Epithelial cell of prostate (primary cell): ENCODE data around the gene MKRN2.

Experiments
- DNase-seq: peaks from one replicate; pipeline ENCODE4 v3.0.0-alpha.2; 2011; ENCODE audit warnings: low read depth, low spot score
- H3K27ac ChIP-seq: fragments of 450-650 bp; 2 replicates; pipeline ENCODE4 v1.5.1; 2017; ENCODE audit warnings: mild to moderate bottlenecking

The MKRN2 gene

DNA sequence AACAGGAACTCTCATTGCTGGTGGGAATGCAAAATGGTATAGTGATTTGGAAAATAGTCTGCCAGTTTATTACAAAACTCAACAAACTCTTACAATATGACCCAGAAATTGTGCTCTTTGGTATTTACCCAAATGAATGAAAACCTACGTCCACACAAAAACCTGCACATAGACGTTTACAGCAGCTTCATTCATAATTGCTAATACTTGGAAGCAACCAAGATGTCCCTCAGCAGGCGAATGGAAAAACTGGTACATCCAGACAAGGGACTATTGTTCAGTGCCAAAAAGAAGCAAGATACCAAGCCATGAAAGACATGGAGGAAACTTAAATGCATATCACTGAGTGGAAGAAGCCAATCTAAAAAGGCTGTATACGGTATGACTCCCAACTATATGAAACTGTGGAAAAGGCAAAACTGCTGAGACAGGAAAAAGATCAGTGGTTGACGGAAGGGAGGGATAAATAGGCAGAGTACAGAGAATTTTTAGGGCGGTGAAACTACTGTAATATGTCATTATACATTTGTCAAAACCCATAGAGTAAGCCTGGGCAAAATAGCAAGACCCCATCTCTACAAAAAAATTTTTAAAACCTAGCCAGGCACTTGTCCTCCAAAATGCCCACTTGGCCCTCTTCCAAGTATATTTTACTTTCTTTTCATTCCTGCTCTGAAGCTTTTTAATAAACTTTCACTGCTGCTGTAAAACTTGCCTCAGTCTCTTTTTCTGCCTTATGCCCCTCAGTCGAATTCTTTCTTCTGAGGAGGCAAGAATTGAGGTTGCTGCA is 6.7 kb upstream of the MKRN2 start:
- DNase-seq: no peak
- no peak overlapping the region for H3K27ac ChIP-seq

DNA sequence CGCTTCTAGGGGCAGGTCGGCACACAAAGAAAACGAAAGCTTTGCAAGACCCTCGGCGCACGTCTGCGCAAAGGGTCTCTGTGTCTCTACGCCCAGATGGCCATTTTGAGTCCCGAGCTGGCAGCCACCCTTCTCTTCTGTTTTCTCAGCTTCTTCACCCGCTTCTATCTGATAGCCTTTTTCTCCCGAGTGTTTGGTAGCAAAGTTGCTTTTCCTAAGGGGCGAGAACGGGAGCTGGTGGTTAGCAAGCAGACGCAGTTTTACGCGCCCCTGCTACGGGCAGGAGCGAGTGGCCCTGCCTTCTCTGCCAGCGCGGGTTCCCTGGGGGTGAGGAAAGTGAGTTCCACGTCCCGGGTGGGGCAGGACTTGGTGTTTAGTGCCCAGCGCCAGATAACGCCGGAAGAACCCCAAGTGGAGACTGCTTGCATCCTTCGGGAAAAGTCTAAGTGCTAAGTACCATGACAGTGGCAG is 2.9 kb upstream of the MKRN2 start:
- H3K27ac ChIP-seq: no peak overlapping the region
- DNase-seq: no peak

DNA sequence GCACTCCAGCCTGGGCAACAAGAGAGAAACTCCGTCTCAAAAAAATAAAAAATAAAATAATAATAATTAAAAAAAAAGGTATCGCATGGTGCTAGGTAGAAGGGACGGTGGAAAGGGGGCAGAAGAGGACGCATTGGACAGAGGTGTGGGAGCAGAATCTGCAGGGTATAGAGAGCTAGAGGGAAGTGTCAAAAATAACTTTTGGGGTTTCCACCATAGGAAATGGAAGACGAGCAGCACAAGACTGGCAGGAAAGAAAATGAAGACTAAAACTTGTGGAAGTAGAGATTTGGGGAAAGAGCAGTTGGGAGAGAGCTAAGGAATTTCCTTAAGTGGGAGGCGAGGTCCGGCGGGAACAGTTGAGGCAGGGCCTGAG is 585 bp upstream of the MKRN2 start:
- peak overlapping the region; percentile 90 for H3K27ac ChIP-seq

DNA sequence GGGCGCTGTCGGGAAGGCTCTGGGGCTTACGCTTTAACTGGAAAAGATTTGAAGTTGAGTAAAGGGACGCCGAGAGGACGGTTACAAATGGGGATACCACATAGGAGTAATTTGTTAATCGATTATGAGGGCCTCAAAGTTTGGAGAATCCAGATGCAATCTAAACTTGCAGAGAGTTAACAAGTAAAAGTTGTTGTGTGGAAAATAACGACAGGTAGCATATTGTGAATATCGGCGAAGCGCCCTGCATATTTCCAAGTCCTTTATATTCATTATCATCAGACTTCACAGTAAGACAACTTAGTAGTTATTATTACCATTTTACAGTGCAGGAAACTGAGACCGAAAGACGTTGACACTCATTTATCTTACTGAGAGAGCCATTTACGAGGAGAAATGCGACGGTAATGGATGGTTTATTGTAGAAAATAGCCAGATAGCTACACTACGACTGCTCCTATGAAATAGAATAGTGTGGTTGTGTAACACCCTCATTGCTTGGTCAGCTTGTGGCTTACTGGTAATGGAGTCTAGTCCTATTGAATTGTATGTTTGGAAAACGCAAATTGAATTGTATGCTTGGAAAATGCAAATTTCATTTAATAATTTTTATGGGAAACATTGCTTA is 700 bp downstream of the MKRN2 start:
- no peak for DNase-seq

More for the DNA sequence above, 585 bp upstream of the MKRN2 start:
- no peak for DNase-seq

DNA sequence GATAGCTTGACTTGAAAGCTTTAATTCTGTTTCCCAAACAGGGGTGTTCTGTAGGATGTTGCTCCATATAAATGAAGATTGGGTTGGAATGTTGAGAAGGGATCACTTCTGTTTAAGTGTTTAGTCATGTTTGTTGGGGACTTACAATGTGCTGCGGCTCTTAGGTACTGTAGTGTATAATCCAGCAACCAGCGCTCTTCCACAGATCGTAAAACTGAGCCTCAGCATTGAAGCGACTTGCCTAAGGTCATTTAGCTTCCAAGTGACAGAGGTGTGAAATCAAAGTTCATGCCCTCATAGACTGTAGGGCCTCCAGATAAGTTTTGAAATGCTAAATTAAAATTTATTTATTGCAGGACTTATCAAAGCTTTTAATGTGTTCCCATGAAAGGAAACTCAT is 1.8 kb downstream of the MKRN2 start:
- DNase-seq: no peak
- no peak overlapping the region for H3K27ac ChIP-seq

More for the DNA sequence above, 700 bp downstream of the MKRN2 start:
- H3K27ac ChIP-seq: peak overlapping the region; percentile 90

DNA sequence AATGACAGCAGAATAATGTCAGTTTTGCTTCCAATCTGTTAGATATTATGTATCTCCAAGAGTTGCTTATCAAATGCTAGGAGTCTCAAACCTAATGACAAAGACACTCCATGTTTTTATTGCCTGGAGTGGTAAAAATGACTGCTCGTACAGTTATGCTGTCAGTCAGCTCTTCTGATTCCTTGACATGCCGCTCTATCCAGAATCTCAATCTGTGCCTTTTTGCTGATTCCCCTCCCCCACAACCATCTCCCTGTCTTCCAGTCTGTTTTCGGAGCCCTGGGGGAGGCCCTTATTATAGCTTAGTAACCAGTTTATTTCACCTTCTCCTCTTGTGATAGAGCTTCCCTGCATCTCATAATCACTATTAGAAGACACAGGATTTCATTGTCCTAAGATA is 2.6 kb downstream of the MKRN2 start:
- H3K27ac ChIP-seq: no peak overlapping the region

DNA sequence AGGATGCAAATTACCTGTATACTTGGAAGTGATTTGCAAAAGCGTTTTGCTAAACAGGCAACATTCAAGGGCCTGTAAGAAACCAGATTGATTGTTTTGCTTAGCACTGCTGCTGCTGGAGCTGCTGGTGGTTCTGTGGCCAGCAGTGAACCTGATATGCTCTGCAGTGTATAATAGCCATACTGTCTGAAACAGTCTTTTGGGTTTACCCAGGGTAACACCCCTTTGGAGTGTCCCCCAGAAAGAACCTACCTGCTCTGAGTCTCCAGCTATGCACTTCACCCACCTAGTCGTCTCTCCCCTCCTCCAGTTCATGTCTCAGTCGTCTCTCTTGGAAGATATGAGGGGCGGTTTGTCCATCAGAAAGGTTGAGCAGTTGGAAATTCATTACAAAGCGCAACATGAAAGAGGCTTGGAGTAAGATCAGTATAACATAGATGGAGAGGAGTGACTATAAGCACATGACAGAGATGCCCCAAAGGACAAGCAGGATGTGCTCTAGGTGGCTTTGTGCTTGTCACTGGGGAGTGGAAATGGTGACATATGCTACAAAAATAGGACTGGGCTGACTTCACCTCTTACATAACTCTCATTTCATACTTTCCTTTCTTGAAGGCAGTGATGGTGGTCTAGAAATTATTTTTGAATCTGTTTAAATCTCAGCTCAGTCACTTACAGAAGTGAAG is 3.8 kb downstream of the MKRN2 start:
- H3K27ac ChIP-seq: no peak overlapping the region
- no peak for DNase-seq

More for the DNA sequence above, 2.6 kb downstream of the MKRN2 start:
- DNase-seq: no peak

DNA sequence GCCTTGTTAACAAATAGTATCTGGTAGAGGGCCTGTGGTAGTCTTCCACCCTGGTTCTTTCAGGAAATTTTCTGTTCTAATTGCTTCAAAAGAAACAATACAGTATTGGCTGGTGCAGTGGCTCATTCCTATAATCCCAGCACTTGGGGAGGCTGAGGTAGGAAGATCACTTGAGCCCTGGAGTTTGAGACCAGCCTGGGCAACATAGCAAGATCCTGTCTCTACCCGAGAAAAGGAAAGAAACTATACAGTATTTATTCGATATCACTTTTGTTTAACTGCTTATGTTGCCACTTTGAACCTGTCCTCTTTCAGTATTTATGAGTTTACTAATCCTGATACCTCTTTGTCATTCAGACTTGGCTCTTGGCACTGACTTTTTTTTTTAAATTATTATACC is 4.5 kb downstream of the MKRN2 start:
- H3K27ac ChIP-seq: no peak overlapping the region
- no peak for DNase-seq

DNA sequence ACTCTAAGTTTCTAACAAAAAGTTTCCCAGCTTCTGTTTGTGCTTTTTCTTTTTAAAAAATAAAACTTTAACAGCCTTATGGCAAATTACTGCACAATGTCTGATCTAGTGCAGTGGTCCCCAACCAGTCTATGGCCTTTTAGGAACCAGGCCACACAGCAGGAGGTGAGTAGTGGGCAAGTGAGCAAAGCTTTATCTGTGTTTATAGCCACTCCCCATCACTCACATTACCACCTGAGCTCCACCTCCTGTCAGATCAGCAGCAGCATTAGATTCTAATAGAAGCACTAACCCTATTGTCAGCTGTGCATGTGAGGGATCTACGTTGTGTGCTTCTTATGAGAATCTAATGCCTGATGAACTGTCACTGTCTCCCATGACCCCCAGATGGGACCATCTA is 5.6 kb downstream of the MKRN2 start:
- no peak for DNase-seq
- H3K27ac ChIP-seq: no peak overlapping the region

DNA sequence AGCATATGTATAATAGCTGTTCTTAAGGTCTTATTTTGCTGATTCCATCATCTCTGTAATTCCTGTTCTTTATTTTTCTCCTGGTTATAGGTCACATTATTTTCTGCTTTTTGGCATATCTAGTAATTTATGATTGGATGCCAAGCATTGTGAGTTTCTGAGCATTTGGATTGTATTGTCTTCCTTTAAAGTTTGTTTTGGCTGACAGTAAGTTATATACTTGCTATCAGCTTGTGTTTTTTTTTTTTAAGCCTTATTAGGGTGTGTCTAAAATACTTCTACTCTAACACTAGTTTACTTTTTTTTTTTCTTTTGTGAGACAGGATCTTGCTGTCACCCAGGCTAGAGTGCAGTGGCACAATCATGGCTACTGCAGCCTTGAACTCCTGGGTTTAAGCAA is 10.1 kb downstream of the MKRN2 start:
- H3K27ac ChIP-seq: no peak overlapping the region
- DNase-seq: no peak

DNA sequence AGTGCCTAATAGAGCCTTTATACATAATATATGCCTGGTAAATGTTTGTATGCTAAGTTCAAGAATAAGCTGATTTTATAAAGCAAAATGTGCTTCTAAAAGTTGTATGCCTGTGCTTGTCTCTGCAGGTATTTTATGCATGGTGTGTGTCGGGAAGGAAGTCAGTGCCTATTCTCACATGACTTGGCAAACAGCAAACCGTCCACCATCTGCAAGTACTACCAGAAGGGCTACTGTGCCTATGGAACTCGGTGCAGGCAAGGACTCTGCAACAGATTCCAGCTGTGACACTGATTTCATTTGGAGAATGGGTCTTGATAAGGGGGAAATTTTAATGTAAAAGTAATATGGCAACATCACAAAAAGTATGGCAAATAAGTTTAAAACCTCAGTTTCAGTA is 11.9 kb downstream of the MKRN2 start:
- no peak for DNase-seq
- H3K27ac ChIP-seq: no peak overlapping the region

DNA sequence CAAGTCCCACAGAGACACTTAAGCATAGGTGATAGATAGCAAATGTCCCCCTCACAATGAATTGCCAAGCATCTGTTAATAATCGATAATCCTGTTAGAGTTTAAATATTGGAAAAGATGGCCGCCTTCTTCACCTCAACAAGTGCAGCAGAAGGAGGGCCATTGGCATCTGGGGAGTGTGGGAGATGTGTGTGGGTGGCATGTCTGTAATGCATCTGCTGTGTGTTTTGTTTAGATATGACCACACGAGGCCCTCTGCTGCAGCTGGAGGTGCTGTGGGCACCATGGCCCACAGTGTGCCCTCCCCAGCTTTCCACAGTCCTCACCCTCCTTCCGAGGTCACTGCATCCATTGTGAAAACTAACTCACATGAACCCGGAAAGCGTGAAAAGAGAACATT is 12.9 kb downstream of the MKRN2 start:
- no peak overlapping the region for H3K27ac ChIP-seq
- DNase-seq: no peak

DNA sequence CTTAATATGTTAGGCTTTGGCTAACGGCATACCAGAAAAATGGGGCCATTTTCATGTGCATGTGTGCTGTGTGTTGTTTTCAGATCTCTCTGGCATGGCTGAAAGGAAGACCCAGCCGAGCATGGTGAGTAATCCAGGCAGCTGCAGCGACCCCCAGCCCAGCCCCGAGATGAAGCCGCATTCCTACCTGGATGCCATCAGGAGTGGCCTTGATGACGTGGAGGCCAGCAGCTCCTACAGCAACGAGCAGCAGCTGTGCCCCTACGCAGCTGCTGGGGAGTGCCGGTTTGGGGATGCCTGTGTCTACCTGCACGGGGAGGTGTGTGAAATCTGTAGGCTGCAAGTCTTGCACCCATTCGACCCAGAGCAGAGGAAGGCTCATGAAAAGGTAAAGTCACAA is 15.1 kb downstream of the MKRN2 start:
- no peak overlapping the region for H3K27ac ChIP-seq
- no peak for DNase-seq

DNA sequence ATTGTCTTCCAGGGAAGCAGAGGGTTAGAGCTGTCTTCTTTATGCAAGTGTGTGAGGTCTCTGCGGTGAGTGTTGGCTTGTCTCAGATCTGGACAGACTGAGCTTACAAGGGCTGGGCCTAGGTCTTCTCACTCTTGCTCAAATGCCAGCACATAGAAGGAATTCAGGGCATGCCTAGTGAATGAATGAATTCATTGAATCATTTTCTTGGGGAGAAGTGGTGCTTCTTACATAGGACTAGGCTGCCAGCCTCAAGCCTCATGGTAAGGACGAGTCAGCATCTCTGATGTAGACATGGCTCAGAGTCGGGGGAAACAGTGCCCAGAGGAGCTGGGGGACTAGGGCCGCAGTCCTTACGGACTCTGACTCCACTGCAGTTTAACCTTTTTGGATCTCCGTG is 17.2 kb downstream of the MKRN2 start:
- H3K27ac ChIP-seq: no peak overlapping the region
- DNase-seq: no peak

DNA sequence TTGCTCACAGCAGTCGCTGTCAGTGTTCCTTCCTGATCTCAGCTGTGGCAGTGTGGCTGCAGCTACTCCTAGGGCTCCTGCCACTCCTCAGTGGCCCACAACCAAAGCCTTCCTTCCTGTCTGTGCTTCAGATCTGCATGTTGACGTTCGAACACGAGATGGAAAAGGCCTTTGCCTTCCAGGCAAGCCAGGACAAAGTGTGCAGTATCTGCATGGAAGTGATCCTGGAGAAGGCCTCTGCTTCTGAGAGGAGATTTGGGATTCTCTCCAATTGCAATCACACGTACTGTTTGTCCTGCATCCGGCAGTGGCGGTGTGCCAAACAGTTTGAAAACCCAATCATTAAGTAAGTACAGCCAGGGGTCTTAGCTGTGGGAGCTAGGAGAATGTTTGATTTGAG is 17.8 kb downstream of the MKRN2 start:
- no peak for DNase-seq
- H3K27ac ChIP-seq: no peak overlapping the region

DNA sequence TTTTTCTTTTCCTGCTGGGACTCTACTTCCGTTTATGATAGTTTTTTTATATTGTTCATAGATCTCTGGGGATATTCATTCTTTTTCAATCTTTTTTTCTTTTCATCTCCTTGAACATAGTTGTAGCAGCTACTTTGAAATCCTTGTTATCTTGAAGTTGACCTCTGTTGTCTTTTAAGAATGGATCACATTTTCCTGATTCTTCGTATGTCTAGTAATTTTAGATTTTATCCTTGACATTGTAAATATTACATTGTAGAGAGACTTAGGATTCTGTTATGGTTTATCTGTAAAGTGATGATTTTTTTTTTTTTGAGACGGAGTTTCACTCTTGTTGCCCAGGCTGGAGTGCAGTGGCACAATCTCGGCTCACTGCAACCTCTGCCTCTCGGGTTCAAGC is 20.5 kb downstream of the MKRN2 start:
- H3K27ac ChIP-seq: no peak overlapping the region
- DNase-seq: no peak

DNA sequence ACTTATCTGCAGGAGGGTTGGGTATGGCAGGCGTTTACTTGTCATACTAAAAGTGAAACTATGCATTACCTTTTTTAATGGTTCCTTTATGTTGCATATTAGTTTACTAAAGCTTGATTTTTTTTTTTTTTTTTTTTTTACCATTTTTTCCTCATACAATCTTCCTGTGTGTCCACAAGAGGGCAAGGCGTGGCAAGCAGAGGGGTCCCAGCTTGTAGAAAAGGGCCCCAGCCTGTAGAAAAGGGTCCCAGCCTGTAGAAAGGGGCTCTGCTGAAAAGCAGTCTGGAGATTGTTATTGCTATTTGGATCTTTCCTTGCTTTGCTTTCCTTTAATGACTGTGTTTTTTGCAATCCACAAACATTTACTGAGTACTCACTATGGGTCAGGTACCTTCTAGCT is 21.9 kb downstream of the MKRN2 start:
- H3K27ac ChIP-seq: no peak overlapping the region
- DNase-seq: no peak

DNA sequence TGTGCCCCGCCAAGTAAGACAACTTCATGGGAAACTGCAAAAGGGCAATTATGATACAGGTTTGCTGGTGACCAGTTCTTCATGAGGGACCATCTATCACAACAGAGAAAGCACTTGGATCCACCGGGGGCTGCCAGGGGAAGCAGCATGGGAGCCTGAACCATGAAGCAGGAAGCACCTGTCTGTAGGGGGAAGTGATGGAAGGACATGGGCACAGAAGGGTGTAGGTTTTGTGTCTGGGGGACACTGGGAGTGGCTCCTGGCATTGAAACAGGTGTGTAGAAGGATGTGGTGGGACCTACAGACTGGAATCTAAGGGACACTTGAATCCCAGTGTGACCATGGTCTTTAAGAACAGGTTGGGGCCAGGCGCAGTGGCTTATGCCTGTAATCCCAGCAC is 22.6 kb downstream of the MKRN2 start:
- H3K27ac ChIP-seq: no peak overlapping the region
- DNase-seq: no peak

DNA sequence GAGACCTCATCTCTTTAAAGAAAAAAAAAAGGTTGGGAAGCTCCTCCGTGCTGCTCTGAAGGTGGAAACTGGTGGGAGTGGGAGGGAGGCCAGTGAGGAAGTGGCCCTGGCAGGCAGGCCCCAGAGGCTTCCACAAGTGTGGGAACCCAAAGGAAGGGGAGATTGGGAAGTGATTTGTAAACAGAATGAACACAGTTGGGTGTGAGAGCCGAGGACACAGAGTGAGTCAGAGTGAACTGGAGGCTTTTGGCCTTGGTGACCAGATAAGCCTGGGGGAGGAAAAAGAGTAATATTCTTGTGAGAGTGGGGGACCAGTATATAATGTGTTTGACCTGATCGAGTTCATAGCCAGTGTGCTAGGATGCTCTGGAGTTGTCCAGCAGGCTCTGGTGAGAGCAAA is 23.0 kb downstream of the MKRN2 start:
- H3K27ac ChIP-seq: no peak overlapping the region
- no peak for DNase-seq

DNA sequence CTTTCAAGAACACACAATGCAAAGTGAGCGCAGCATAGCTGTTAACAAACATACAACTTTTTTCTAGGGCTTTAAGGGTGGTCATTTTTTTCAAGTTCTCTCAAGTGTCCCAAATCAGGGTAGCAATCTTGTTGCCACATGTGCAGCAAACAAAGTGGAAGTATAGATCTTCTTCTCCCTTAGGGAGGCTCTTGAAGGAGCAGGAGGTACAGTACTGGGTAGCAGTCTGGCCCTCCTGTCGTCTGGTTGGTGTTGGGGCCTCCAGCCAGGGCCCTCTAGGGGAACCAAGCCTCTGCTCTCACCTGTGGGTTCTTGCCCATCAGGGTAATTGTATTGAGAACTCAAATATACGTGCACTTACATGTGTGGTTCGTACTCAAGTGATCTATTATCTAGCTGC is 25.8 kb downstream of the MKRN2 start:
- no peak overlapping the region for H3K27ac ChIP-seq

DNA sequence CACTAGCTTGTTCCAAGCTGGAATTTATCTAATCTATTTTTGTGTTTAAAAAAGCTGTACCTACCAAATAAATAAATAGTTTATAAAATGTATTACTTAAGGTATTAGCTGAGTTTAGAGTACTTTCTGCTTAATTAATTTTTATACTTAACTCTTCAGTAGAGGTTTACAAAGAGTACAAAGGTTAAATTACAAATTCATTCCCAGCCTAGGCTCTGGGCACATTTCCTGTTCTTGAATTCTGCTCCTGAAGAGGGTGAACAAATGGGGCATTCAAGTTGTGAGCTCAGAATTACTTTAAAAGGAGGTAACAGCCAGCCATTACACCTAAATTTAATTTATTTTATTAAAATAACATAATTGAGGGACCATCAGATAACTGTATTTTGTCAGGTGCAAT is 26.4 kb downstream of the MKRN2 start:
- no peak for DNase-seq
- H3K27ac ChIP-seq: no peak overlapping the region

More for the DNA sequence above, 25.8 kb downstream of the MKRN2 start:
- DNase-seq: no peak
